Measurements from ENCODE around the gene GLYATL3.
A peak's percentile ranks its signal among the peaks of the same experiment; 100 is the strongest.

Gene GLYATL3

DNA sequence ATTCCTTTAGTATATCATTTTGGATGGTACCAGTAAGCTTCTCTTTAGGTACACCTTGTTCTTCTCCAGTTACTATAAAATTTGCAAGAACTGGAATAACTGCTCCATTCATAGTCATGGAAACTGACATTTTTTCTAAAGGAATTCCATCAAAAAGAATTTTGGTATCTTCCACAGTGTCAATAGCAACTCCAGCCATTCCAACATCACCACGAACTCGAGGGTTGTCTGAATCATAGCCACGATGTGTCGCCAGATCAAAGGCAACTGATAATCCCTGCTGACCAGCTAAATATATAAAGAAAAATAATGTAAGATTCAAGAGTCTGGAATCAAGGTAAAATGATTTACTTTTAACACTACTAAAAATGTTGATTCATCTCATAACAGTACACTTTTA lies 42.0 kb upstream of the GLYATL3 start:
- no peak for ATAC-seq
- TF ChIP-seq RARB (CRISPR knock-in tag; IDR thresholded peaks at IDR 0.05) (no peak), ZNF8 (CRISPR knock-in tag; IDR thresholded peaks at IDR 0.05) (no peak), BACH2 (CRISPR knock-in tag; IDR thresholded peaks at IDR 0.05; ENCODE audit: borderline replicate concordance) (no peak), GLIS3 (CRISPR knock-in tag; IDR thresholded peaks at IDR 0.05) (no peak)

DNA sequence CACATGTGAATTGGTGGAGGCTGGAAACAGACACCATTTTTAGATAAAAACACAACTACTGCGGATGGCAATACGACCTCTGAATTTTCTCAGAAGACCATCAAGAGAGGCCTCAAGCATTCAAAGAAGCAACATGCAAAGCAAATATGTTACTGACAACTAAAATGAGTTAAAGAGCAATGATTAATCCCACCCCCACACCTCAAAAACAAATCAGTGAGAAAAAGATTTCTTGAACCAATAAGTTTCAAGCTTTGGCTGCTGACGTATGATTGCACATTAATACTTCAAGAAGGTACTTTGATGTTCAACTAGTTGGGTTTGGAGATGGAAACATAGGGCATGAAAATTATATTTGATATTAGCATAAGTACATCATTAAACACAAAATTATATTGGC lies 37.7 kb upstream of the GLYATL3 start:
- no peak for ATAC-seq
- TF ChIP-seq BACH2 (CRISPR knock-in tag; IDR thresholded peaks at IDR 0.05; ENCODE audit: borderline replicate concordance) (no peak), OSR1 (CRISPR knock-in tag; IDR thresholded peaks at IDR 0.05) (no peak), GLIS3 (CRISPR knock-in tag; IDR thresholded peaks at IDR 0.05) (no peak), RARB (CRISPR knock-in tag; IDR thresholded peaks at IDR 0.05) (no peak), ISL1 (CRISPR knock-in tag; IDR thresholded peaks at IDR 0.05) (no peak), ZFP3 (CRISPR knock-in tag; IDR thresholded peaks at IDR 0.05) (no peak), ZC3H10 (CRISPR knock-in tag; IDR thresholded peaks at IDR 0.05) (no peak), ZNF70 (CRISPR knock-in tag; IDR thresholded peaks at IDR 0.05) (no peak), ZNF8 (CRISPR knock-in tag; IDR thresholded peaks at IDR 0.05) (no peak), ESRRG (CRISPR knock-in tag; IDR thresholded peaks at IDR 0.05) (no peak), TOX (CRISPR knock-in tag; IDR thresholded peaks at IDR 0.05; ENCODE audit: borderline replicate concordance) (no peak), CSDC2 (CRISPR knock-in tag; IDR thresholded peaks at IDR 0.05) (no peak), ARNTL (CRISPR knock-in tag; IDR thresholded peaks at IDR 0.05; ENCODE audit: borderline replicate concordance, low read depth) (no peak), SNAI2 (CRISPR knock-in tag; IDR thresholded peaks at IDR 0.05) (no peak), ZFP30 (CRISPR knock-in tag; IDR thresholded peaks at IDR 0.05) (no peak)
- TF ChIP-seq, protein P1, sequence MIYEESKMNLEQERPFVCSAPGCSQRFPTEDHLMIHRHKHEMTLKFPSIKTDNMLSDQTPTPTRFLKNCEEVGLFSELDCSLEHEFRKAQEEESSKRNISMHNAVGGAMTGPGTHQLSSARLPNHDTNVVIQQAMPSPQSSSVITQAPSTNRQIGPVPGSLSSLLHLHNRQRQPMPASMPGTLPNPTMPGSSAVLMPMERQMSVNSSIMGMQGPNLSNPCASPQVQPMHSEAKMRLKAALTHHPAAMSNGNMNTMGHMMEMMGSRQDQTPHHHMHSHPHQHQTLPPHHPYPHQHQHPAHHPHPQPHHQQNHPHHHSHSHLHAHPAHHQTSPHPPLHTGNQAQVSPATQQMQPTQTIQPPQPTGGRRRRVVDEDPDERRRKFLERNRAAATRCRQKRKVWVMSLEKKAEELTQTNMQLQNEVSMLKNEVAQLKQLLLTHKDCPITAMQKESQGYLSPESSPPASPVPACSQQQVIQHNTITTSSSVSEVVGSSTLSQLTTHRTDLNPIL (CRISPR knock-in tag; IDR thresholded peaks at IDR 0.05; ENCODE audit: low read depth) = no peak
- TF ChIP-seq, protein P2, sequence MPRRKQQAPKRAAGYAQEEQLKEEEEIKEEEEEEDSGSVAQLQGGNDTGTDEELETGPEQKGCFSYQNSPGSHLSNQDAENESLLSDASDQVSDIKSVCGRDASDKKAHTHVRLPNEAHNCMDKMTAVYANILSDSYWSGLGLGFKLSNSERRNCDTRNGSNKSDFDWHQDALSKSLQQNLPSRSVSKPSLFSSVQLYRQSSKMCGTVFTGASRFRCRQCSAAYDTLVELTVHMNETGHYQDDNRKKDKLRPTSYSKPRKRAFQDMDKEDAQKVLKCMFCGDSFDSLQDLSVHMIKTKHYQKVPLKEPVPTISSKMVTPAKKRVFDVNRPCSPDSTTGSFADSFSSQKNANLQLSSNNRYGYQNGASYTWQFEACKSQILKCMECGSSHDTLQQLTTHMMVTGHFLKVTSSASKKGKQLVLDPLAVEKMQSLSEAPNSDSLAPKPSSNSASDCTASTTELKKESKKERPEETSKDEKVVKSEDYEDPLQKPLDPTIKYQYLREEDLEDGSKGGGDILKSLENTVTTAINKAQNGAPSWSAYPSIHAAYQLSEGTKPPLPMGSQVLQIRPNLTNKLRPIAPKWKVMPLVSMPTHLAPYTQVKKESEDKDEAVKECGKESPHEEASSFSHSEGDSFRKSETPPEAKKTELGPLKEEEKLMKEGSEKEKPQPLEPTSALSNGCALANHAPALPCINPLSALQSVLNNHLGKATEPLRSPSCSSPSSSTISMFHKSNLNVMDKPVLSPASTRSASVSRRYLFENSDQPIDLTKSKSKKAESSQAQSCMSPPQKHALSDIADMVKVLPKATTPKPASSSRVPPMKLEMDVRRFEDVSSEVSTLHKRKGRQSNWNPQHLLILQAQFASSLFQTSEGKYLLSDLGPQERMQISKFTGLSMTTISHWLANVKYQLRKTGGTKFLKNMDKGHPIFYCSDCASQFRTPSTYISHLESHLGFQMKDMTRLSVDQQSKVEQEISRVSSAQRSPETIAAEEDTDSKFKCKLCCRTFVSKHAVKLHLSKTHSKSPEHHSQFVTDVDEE (CRISPR knock-in tag; IDR thresholded peaks at IDR 0.05) = no peak
- TF ChIP-seq, protein P3, sequence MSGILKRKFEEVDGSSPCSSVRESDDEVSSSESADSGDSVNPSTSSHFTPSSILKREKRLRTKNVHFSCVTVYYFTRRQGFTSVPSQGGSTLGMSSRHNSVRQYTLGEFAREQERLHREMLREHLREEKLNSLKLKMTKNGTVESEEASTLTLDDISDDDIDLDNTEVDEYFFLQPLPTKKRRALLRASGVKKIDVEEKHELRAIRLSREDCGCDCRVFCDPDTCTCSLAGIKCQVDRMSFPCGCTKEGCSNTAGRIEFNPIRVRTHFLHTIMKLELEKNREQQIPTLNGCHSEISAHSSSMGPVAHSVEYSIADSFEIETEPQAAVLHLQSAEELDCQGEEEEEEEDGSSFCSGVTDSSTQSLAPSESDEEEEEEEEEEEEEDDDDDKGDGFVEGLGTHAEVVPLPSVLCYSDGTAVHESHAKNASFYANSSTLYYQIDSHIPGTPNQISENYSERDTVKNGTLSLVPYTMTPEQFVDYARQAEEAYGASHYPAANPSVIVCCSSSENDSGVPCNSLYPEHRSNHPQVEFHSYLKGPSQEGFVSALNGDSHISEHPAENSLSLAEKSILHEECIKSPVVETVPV (CRISPR knock-in tag; IDR thresholded peaks at IDR 0.05) = no peak
- TF ChIP-seq, protein P4, sequence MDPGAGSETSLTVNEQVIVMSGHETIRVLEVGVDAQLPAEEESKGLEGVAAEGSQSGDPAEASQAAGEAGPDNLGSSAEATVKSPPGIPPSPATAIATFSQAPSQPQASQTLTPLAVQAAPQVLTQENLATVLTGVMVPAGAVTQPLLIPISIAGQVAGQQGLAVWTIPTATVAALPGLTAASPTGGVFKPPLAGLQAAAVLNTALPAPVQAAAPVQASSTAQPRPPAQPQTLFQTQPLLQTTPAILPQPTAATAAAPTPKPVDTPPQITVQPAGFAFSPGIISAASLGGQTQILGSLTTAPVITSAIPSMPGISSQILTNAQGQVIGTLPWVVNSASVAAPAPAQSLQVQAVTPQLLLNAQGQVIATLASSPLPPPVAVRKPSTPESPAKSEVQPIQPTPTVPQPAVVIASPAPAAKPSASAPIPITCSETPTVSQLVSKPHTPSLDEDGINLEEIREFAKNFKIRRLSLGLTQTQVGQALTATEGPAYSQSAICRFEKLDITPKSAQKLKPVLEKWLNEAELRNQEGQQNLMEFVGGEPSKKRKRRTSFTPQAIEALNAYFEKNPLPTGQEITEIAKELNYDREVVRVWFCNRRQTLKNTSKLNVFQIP (CRISPR knock-in tag; IDR thresholded peaks at IDR 0.05; ENCODE audit: borderline replicate concordance, low read depth) = no peak
- TF ChIP-seq, protein P5, sequence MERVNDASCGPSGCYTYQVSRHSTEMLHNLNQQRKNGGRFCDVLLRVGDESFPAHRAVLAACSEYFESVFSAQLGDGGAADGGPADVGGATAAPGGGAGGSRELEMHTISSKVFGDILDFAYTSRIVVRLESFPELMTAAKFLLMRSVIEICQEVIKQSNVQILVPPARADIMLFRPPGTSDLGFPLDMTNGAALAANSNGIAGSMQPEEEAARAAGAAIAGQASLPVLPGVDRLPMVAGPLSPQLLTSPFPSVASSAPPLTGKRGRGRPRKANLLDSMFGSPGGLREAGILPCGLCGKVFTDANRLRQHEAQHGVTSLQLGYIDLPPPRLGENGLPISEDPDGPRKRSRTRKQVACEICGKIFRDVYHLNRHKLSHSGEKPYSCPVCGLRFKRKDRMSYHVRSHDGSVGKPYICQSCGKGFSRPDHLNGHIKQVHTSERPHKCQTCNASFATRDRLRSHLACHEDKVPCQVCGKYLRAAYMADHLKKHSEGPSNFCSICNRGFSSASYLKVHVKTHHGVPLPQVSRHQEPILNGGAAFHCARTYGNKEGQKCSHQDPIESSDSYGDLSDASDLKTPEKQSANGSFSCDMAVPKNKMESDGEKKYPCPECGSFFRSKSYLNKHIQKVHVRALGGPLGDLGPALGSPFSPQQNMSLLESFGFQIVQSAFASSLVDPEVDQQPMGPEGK (CRISPR knock-in tag; IDR thresholded peaks at IDR 0.05; ENCODE audit: borderline replicate concordance) = no peak

DNA sequence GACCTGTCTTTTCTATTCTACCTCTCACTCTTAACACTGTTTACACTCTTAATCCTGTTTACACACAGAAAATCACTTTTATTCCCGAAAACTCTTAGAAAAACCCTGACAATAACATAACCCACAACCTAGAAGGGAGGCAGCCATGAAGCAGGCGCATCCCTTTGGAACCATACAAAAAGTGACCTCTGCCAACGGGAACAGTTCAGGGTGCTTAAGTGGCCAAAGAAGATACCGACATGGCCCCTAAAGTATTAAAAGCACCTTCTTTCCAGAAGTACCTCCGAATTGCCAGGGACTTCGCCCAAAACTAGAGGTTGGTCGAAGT lies 37.2 kb upstream of the GLYATL3 start:
- no peak for TF ChIP-seq OSR1 (CRISPR knock-in tag; IDR thresholded peaks at IDR 0.05)
- TF ChIP-seq, protein P5 (CRISPR knock-in tag; IDR thresholded peaks at IDR 0.05; ENCODE audit: borderline replicate concordance) = no peak
- no peak for TF ChIP-seq ZNF8 (CRISPR knock-in tag; IDR thresholded peaks at IDR 0.05)
- no peak for TF ChIP-seq RARB (CRISPR knock-in tag; IDR thresholded peaks at IDR 0.05)
- no peak for TF ChIP-seq ZC3H10 (CRISPR knock-in tag; IDR thresholded peaks at IDR 0.05)
- no peak for TF ChIP-seq SNAI2 (CRISPR knock-in tag; IDR thresholded peaks at IDR 0.05)
- no peak for TF ChIP-seq ZNF70 (CRISPR knock-in tag; IDR thresholded peaks at IDR 0.05)
- TF ChIP-seq PPARA (CRISPR knock-in tag; IDR thresholded peaks at IDR 0.05; ENCODE audit: borderline replicate concordance) = no peak
- TF ChIP-seq ZFP30 (CRISPR knock-in tag; IDR thresholded peaks at IDR 0.05) = no peak
- TF ChIP-seq, protein P2 (CRISPR knock-in tag; IDR thresholded peaks at IDR 0.05) = no peak
- peak; percentile 34 for ATAC-seq

Data from SK-N-SH treated with all-trans-retinoic acid at 6 μM for 48 hours (cell line).